Vagina (tissue), 2 donors: ENCODE results near the gene MSL3B.

ENCODE experiments used
- CTCF ChIP-seq, 3 experiments: fragments of 450-650 bp in 2 of 3; fragments of 200-600 bp in 1 of 3; sonication (generic) in 1 of 3; IDR thresholded peaks; one replicate each; pipeline ENCODE4 v1.5.1; 2017 to 2019; ENCODE audit warnings: antibody characterized with exemption in 3 of 3, mild to moderate bottlenecking in 2 of 3, moderate library complexity in 2 of 3
- POLR2A ChIP-seq, 2 donors: fragments of 450-650 bp; IDR thresholded peaks; one replicate each; pipeline ENCODE4 v1.6.1; 2017; ENCODE audit warnings: antibody characterized with exemption in 2 of 2, mild to moderate bottlenecking in 2 of 2, moderate library complexity in 2 of 2

DNA sequence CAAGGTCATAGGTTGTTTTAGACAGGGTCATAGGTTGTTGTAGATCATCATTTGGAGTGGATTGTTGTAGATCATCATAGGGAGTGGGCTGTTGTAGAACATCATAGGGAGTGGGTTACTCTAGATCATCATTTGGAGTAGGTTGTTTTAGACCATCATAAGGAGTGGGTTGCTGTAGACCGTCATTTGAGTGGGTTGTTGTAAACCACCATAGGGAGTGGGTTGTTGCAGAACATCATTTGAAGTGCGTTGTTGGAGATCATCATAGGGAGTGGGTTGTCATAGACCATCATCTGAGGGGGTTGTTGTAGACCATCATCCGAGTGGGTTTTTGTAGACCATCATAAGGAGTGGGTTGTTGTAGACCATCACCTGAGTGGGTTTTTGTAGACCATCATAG is 39.4 kb upstream of the MSL3B start:
- TF ChIP-seq POLR2A (IDR thresholded peaks at IDR 0.05) (no peak), CTCF (IDR thresholded peaks at IDR 0.05) (no peak)
